GM18526 (cell line): Measurements from ENCODE around the gene KCNQ2.

Experiments
- POLR2A ChIP-seq: IDR thresholded peaks from 3 replicates; pipeline ENCODE4 v1.6.1; 2011; ENCODE audit not compliant: insufficient read length; ENCODE audit errors: extremely low read depth

The KCNQ2 gene

GRCh38 chr20:63445075-63445734 is 27.2 kb downstream of the KCNQ2 start:
- TF ChIP-seq POLR2A, result no peak

GRCh38 chr20:63444548-63444947 is 27.9 kb downstream of the KCNQ2 start:
- TF ChIP-seq POLR2A, result no peak

GRCh38 chr20:63443606-63444395 is 28.7 kb downstream of the KCNQ2 start:
- no peak for TF ChIP-seq POLR2A

GRCh38 chr20:63442100-63442493 is 30.4 kb downstream of the KCNQ2 start:
- TF ChIP-seq POLR2A, result no peak

GRCh38 chr20:63441136-63442099 is 31.0 kb downstream of the KCNQ2 start:
- TF ChIP-seq POLR2A, result no peak

GRCh38 chr20:63440366-63440955 is 32.0 kb downstream of the KCNQ2 start:
- TF ChIP-seq POLR2A, result no peak

- TF ChIP-seq POLR2A, result no peak
Observed at GRCh38 chr20:63439866-63440265, 32.6 kb downstream of the KCNQ2 start.

GRCh38 chr20:63438121-63438520 is 34.3 kb downstream of the KCNQ2 start:
- no peak for TF ChIP-seq POLR2A

- no peak for TF ChIP-seq POLR2A
Observed at GRCh38 chr20:63435552-63435951, 36.9 kb downstream of the KCNQ2 start.

GRCh38 chr20:63434599-63435378 is 37.7 kb downstream of the KCNQ2 start:
- TF ChIP-seq POLR2A, result no peak

- no peak for TF ChIP-seq POLR2A
Observed at GRCh38 chr20:63433756-63434531, 38.5 kb downstream of the KCNQ2 start.

- TF ChIP-seq POLR2A, result no peak
Observed at GRCh38 chr20:63433351-63433750, 39.1 kb downstream of the KCNQ2 start.

GRCh38 chr20:63432577-63433325 is 39.7 kb downstream of the KCNQ2 start:
- no peak for TF ChIP-seq POLR2A
